Ovary (tissue), 3 donors: ENCODE data around the gene GGTA1.

Experiments used
- CTCF ChIP-seq, 3 donors: fragments of 450-650 bp in 2 of 3; fragments of 200-600 bp in 1 of 3; IDR thresholded peaks; one replicate each; pipeline versions ENCODE4 v1.5.1 to v1.8.0; 2016 to 2022; ENCODE audit warnings: antibody characterized with exemption in 3 of 3, mild to moderate bottlenecking in 1 of 3
- EP300 ChIP-seq: sonication (generic); formaldehyde crosslinking; IDR thresholded peaks from one replicate; pipeline ENCODE4 v1.6.1; 2017; ENCODE audit warnings: antibody characterized with exemption
- POLR2A ChIP-seq: fragments of 450-650 bp; IDR thresholded peaks from one replicate; pipeline ENCODE4 v1.6.1; 2017; ENCODE audit warnings: antibody characterized with exemption, mild to moderate bottlenecking, moderate library complexity
- donor health status: DM: no; HTN: no; CAD: no.

GRCh38 chr9:121472446-121472845 is 27.2 kb downstream of the GGTA1 start:
- TF ChIP-seq CTCF (IDR thresholded peaks at IDR 0.05), result no peak
- no peak for TF ChIP-seq POLR2A
- TF ChIP-seq EP300, result no peak
